Neutrophil (primary cell): ENCODE data around the gene PLA2G4B.

ENCODE experiments used
- H3K27ac ChIP-seq: fragments of 200-600 bp; sonication (generic); 2 replicates; pipeline ENCODE4 v1.5.1; 2016; ENCODE audit warnings: mild to moderate bottlenecking, moderate library complexity
- H3K27me3 ChIP-seq: fragments of 200-600 bp; sonication (generic); 2 replicates; pipeline ENCODE4 v1.6.0; 2016; ENCODE audit warnings: mild to moderate bottlenecking
- H3K36me3 ChIP-seq: fragments of 200-600 bp; sonication (generic); 2 replicates; pipeline ENCODE4 v1.5.1; 2017
- H3K4me1 ChIP-seq, 2 experiments: fragments of 200-600 bp in 1 of 2; sonication (generic) in 1 of 2; 1 replicate in 1 of 2; 2 replicates in 1 of 2; pipeline versions ENCODE4 v1.5.1 to v1.6.1; 2013 to 2016; ENCODE audit warnings: low read depth in 1 of 2, low read length in 1 of 2, mild to moderate bottlenecking in 1 of 2, moderate library complexity in 1 of 2; ENCODE audit not compliant: control insufficient read depth in 1 of 2, insufficient read depth in 1 of 2
- H3K4me3 ChIP-seq, 2 experiments: fragments of 200-600 bp in 1 of 2; sonication (generic) in 1 of 2; 1 replicate in 1 of 2; 2 replicates in 1 of 2; pipeline ENCODE4 v1.5.1; 2013 to 2016; ENCODE audit warnings: low read depth in 1 of 2, low read length in 1 of 2, mild to moderate bottlenecking in 1 of 2, moderate library complexity in 1 of 2
- H3K9me3 ChIP-seq: fragments of 200-600 bp; sonication (generic); 2 replicates; pipeline ENCODE4 v1.5.1; 2016
- CTCF ChIP-seq: fragments of 200-600 bp; sonication (generic); IDR thresholded peaks from 2 replicates; pipeline ENCODE4 v1.5.1; 2016; ENCODE audit warnings: antibody characterized with exemption

The PLA2G4B gene

DNA sequence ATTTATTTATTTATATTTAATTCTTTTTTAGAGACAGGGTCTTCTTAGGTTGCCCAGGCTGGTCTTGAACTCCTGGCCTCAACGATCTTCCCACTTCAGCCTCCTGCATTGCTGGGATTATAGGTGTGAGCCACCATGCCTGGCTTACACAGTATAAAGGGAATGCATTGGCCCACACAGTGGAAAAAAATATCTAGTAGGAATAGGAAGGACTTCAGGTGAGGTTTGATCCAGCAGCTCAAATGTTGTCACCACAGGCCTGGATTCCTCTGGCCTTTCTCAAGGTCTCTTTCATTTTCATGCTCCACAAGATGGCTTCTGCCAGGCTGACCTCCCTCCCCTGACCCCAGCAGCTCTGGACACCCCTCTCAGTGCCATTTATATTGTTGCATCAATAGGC is 57.3 kb downstream of the PLA2G4B start:
- peaks cover 17% of the 10 kb centered on the region for H3K27me3 ChIP-seq
- no peak overlapping the region for H3K27ac ChIP-seq
- H3K4me3 ChIP-seq, result no peak overlapping the region
- H3K36me3 ChIP-seq, result peaks cover 28% of the 10 kb centered on the region
- no peaks in the 10 kb centered on the region for H3K4me1 ChIP-seq
- no peak for TF ChIP-seq CTCF
- H3K9me3 ChIP-seq, result no peaks in the 10 kb centered on the region

DNA sequence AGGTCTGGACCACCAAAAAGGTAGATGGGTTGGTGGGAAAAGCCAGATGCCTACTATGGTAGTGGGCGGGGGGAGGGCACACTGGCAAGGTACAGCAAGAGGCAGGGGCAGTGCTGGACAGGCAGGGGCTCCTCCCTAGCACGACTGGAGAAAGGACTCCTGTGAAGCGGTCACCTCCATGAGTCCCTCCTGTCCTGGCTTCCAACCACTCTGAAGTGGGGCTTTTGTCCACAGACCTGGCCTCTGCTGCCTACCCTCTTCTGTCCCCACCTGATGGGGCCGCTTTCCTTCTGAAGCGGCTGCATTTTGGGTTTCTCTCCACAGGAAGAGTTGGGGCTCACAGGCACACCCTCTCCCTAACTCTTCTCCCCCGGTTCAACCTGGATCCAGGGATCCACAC is 57.9 kb downstream of the PLA2G4B start:
- peaks cover 17% of the 10 kb centered on the region for H3K27me3 ChIP-seq
- no peak overlapping the region for H3K27ac ChIP-seq
- H3K4me1 ChIP-seq, result no peaks in the 10 kb centered on the region
- H3K4me3 ChIP-seq, result no peak overlapping the region
- peaks cover 33% of the 10 kb centered on the region for H3K36me3 ChIP-seq
- H3K9me3 ChIP-seq, result no peaks in the 10 kb centered on the region
- no peak for TF ChIP-seq CTCF

- H3K27me3 ChIP-seq, result peaks cover 17% of the 10 kb centered on the region
- H3K9me3 ChIP-seq, result no peaks in the 10 kb centered on the region
- H3K4me1 ChIP-seq, result no peaks in the 10 kb centered on the region
- H3K27ac ChIP-seq, result no peak overlapping the region
- no peak overlapping the region for H3K4me3 ChIP-seq
- TF ChIP-seq CTCF, result no peak
- peaks cover 37% of the 10 kb centered on the region for H3K36me3 ChIP-seq
Measured at GRCh38 chr15:41897363-41897799, 58.7 kb downstream of the PLA2G4B start.
